Progenitor cell of endocrine pancreas (in vitro differentiated cells): ENCODE data around the gene TRMO. TPM values are rescaled to one million over a fixed set of nuclear protein-coding genes. Genes with fewer than 3 reads are reported as not detected.
"Not testable (repeated sequence)": the region's sequence is repeated elsewhere in the genome, so short reads cannot be mapped to it uniquely, and the experiment has no call there.

ENCODE experiments used
- DNase-seq: peaks from one replicate; pipeline ENCODE4 v3.0.0; 2021; ENCODE audit warnings: low spot score; ENCODE audit not compliant: unreplicated experiment
- H3K27ac Mint-ChIP-seq: 2 replicates; pipeline ENCODE4 v1.8.0; 2021; ENCODE audit warnings: mild to moderate bottlenecking, moderate library complexity, mixed read lengths
- H3K27me3 Mint-ChIP-seq: 2 replicates; pipeline ENCODE4 v1.8.0; 2021; ENCODE audit warnings: mixed read lengths
- H3K36me3 Mint-ChIP-seq: 2 replicates; pipeline ENCODE4 v1.8.0; 2022; ENCODE audit warnings: mixed read lengths; ENCODE audit not compliant: insufficient read depth
- H3K4me1 Mint-ChIP-seq: 2 replicates; pipeline ENCODE4 v1.8.0; 2021; ENCODE audit warnings: low read depth, mixed read lengths
- H3K4me3 Mint-ChIP-seq: 2 replicates; pipeline ENCODE4 v1.8.0; 2021; ENCODE audit warnings: low read depth, mild to moderate bottlenecking, moderate library complexity, mixed read lengths
- H3K9me3 Mint-ChIP-seq: 2 replicates; pipeline ENCODE4 v1.8.0; 2021; ENCODE audit warnings: low read depth, mixed read lengths
- total RNA-seq: library from RNA; stranded (reverse); gene quantifications from 2 replicates; pipeline ENCODE4 v1.2.1, GENCODE V29; 2021
- TF ChIP-seq, protein P1 (sequence below): fragments of 200-600 bp; sonication (generic); IDR thresholded peaks from one replicate; pipeline ENCODE4 v1.5.0; 2021; ENCODE audit warnings: antibody characterized with exemption, mild to moderate bottlenecking; ENCODE audit not compliant: unreplicated experiment

The TRMO gene
- total RNA-seq, 1 donor from 2014 or later = 14.2 TPM

DNA sequence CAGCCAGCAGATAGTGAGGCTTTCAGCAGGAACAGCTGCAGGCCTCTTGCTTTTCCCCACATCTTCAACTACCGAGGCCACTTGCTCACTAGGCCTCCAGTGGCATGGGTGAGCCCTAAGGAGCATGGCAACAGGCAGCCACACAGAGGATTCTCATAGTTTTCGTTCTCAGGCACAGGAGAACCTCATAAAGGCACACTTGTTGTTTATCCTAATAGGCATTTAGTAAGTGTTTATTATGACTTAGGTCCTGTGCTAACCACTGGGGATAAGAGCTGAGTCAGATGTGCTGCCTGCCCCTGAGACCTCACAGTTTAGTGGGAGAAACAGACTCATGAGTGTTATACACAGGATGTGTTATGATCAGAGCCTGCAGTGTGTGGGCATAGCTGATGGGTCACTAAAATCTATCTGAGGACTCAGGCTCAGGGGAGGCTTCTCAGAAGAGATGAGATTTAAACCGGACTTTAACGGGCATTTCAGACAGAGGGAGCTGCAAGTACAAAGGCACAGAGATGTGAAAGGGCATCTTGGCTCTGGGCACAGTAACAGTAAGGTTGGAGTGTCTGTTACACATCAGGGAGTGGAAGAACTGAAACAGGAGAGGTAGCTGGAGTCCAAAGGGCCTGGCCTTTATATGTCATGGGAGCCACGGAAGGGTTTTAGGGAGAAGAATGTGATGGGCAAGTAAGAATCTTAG, 36.7 kb upstream of the TRMO start:
- DNase-seq = no peak
- Mint-ChIP-seq H3K36me3 (no peaks in the 10 kb centered on the region), H3K27ac (no peak overlapping the region), H3K4me3 (no peak overlapping the region), H3K27me3 (peaks cover 9% of the 10 kb centered on the region), H3K9me3 (no peaks in the 10 kb centered on the region), H3K4me1 (peaks cover 8% of the 10 kb centered on the region)
- TF ChIP-seq, protein P1, sequence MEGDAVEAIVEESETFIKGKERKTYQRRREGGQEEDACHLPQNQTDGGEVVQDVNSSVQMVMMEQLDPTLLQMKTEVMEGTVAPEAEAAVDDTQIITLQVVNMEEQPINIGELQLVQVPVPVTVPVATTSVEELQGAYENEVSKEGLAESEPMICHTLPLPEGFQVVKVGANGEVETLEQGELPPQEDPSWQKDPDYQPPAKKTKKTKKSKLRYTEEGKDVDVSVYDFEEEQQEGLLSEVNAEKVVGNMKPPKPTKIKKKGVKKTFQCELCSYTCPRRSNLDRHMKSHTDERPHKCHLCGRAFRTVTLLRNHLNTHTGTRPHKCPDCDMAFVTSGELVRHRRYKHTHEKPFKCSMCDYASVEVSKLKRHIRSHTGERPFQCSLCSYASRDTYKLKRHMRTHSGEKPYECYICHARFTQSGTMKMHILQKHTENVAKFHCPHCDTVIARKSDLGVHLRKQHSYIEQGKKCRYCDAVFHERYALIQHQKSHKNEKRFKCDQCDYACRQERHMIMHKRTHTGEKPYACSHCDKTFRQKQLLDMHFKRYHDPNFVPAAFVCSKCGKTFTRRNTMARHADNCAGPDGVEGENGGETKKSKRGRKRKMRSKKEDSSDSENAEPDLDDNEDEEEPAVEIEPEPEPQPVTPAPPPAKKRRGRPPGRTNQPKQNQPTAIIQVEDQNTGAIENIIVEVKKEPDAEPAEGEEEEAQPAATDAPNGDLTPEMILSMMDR = no peak

DNA sequence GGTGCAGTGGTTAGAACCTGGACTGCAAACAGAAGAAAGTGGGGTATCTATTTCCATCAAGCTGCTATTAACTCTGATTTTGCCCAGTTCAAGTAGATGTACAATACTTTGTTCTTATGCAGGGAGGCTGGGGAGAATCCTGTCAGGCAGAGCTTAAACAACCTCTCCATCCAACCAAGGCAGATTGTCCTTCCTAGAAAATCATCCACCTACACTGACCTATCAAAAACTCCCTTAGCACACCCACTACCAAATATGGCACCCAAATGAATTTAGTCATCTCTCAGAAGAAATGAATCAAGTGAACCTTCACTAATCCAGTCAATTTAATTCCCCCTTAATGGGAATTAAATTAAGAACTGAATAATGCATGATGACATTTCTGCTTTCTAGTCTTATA, 34.0 kb upstream of the TRMO start:
- TF ChIP-seq, protein P1 = no peak
- H3K27me3 Mint-ChIP-seq = peaks cover 5% of the 10 kb centered on the region
- H3K36me3 Mint-ChIP-seq = no peaks in the 10 kb centered on the region
- no peaks in the 10 kb centered on the region for H3K9me3 Mint-ChIP-seq
- H3K27ac Mint-ChIP-seq = no peak overlapping the region
- DNase-seq = no peak
- H3K4me3 Mint-ChIP-seq = no peak overlapping the region
- H3K4me1 Mint-ChIP-seq = peaks cover 6% of the 10 kb centered on the region

DNA sequence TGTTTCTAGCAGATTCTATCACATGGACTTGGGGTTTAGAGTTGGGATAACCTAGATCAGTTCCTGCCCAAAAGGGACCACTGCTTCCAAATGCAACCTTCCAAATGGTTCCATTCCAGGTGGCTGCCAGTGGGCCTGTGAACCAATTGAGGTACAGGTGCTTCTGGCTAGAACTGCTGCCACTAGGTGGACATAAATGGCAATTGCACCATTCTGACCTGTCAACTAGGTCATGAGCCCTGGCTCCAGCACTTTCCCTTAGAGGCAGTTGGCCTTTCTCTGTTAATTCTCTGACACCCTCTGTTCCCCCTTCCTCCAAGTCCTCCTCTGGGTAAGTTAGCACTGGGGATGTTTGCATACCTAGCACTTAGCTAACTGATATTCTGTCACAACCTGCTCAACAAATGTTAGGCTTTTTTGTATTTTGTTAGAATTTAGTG, 32.3 kb upstream of the TRMO start:
- H3K36me3 Mint-ChIP-seq = no peaks in the 10 kb centered on the region
- TF ChIP-seq, protein P1 = peak; percentile 70
- peaks cover 14% of the 10 kb centered on the region for H3K27me3 Mint-ChIP-seq
- peaks cover 6% of the 10 kb centered on the region for H3K4me1 Mint-ChIP-seq
- DNase-seq = peak; percentile 12
- no peaks in the 10 kb centered on the region for H3K9me3 Mint-ChIP-seq
- H3K4me3 Mint-ChIP-seq = no peak overlapping the region
- no peak overlapping the region for H3K27ac Mint-ChIP-seq

DNA sequence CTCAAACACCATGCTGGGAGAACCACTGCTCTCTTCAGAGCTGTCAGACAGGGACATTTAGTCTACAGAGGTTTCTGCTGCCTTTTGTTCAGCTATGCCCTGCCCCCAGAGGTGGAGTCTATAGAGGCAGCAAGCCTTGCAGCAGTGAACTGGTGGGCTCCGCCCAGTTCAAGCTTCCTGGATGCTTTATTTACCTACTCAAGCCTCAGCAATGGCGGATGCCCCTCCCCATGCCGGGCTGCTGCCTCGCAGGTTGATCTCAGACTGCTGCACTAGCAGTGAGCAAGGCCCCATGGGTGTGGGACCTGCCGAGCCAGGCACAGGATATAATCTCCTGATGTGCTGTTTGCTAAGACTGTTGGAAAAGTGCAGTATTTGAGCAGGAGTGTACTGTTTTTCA, 28.6 kb upstream of the TRMO start:
- not testable (repeated sequence) for H3K9me3 Mint-ChIP-seq, H3K27ac Mint-ChIP-seq, DNase-seq, H3K4me1 Mint-ChIP-seq, H3K4me3 Mint-ChIP-seq, H3K36me3 Mint-ChIP-seq
- H3K27me3 Mint-ChIP-seq = peaks cover 20% of the 10 kb centered on the region

DNA sequence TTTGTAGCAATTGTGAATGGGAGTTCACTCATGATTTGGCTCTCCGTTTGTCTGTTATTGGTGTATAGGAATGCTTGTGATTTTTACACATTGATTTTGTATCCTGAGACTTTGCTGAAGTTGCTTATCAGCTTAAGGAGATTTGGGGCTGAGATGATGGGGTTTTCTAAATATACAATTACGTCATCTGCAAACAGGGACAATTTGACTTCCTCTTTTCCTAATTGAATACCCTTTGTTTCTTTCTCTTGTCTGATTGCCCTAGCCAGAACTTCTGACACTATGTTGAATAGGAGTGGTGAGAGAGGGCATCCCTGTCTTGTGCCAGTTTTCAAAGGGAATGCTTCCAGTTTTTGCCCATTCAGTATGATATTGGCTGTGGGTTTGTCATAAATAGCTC, 24.8 kb upstream of the TRMO start:
- H3K4me1 Mint-ChIP-seq, H3K4me3 Mint-ChIP-seq, H3K36me3 Mint-ChIP-seq, H3K9me3 Mint-ChIP-seq, DNase-seq, H3K27ac Mint-ChIP-seq: not testable (repeated sequence)
- peaks cover 20% of the 10 kb centered on the region for H3K27me3 Mint-ChIP-seq

DNA sequence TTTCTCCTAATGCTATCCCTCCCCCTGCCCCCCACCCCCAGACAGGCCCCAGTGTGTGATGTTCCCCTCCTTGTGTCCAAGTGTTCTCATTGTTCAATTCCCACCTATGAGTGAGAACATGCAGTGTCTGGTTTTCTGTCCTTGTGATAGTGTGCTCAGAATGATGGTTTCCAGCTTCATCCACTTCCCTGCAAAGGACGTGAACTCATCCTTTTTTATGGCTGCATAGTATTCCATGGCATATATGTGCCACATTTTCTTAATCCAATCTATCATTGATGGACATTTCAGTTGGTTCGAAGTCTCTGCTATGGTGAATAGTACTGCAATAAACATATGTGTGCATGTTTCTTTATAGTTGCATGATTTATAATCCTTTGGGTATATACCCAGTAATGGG, 23.2 kb upstream of the TRMO start:
- H3K4me3 Mint-ChIP-seq, H3K9me3 Mint-ChIP-seq, H3K36me3 Mint-ChIP-seq, DNase-seq, H3K4me1 Mint-ChIP-seq, H3K27ac Mint-ChIP-seq: not testable (repeated sequence)
- peaks cover 32% of the 10 kb centered on the region for H3K27me3 Mint-ChIP-seq

DNA sequence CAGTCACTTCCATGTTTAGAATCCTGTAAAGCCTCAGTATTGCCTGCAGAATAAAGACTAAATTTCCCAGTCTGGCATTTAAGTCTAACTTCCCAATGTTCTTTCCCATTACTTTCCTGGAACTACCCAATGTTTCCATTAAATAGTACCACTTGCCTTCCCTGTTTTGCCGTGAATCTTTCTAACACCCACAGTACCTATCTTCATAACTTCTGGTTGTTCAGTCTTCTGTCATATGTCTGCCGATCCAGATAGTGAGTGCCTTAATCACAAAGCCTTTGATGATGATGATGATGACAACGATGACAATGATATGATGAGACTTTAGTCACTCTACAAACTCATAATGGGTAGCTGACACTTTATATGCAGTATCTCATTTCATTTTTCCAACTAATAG, 22.3 kb upstream of the TRMO start:
- TF ChIP-seq, protein P1 = no peak
- Mint-ChIP-seq H3K36me3 (no peaks in the 10 kb centered on the region), H3K27me3 (peaks cover 29% of the 10 kb centered on the region), H3K4me3 (no peak overlapping the region), H3K9me3 (no peaks in the 10 kb centered on the region), H3K4me1 (no peaks in the 10 kb centered on the region), H3K27ac (no peak overlapping the region)
- DNase-seq = no peak
